GM06990 (cell line): ENCODE data around the gene C1orf198.

Experiments used
- DNase-seq: peaks from one replicate; pipeline ENCODE4 v3.0.0-alpha.2; 2011; ENCODE audit not compliant: insufficient read length; ENCODE audit errors: extremely low read depth
- H3K27me3 ChIP-seq: replicated peaks from 2 replicates; pipeline ENCODE4 v1.6.0; 2011; ENCODE audit warnings: low read length; ENCODE audit not compliant: control insufficient read depth, insufficient read depth
- H3K36me3 ChIP-seq: 2 replicates; pipeline ENCODE4 v1.5.1; 2011; ENCODE audit warnings: low read length; ENCODE audit not compliant: control insufficient read depth, insufficient read depth
- H3K4me3 ChIP-seq: replicated peaks from 2 replicates; pipeline ENCODE4 v1.5.1; 2011; ENCODE audit warnings: low read depth, mild to moderate bottlenecking, control low read depth, low read length
- TF ChIP-seq, protein P1 (sequence below): IDR thresholded peaks from 2 replicates; pipeline ENCODE4 v1.5.1; 2011; ENCODE audit warnings: low read length, control low read depth, mild to moderate bottlenecking, inconsistent platforms; ENCODE audit not compliant: insufficient read depth, poor library complexity, severe bottlenecking

C1orf198 gene

DNA sequence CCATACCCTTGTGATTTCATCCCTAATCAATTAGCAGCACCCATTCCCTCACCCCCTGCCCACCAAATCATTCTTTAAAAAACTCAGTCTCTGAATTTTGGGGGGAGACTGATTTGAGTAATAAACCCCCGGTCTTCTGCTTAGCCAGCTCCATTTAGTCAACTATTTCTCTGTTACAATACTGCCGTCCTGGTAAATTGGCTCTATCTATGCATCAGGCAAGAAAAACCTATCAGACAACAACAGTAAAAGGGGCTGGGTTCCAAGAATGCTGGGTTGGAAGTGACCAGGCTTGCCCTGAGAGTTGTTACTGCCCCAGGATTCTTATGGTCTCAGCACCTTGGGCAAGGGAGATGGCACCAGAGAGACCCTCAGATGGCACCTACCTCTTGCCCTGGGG lies 16.3 kb upstream of the C1orf198 start:
- no peak overlapping the region for H3K4me3 ChIP-seq
- no peak for DNase-seq
- TF ChIP-seq, protein P1, sequence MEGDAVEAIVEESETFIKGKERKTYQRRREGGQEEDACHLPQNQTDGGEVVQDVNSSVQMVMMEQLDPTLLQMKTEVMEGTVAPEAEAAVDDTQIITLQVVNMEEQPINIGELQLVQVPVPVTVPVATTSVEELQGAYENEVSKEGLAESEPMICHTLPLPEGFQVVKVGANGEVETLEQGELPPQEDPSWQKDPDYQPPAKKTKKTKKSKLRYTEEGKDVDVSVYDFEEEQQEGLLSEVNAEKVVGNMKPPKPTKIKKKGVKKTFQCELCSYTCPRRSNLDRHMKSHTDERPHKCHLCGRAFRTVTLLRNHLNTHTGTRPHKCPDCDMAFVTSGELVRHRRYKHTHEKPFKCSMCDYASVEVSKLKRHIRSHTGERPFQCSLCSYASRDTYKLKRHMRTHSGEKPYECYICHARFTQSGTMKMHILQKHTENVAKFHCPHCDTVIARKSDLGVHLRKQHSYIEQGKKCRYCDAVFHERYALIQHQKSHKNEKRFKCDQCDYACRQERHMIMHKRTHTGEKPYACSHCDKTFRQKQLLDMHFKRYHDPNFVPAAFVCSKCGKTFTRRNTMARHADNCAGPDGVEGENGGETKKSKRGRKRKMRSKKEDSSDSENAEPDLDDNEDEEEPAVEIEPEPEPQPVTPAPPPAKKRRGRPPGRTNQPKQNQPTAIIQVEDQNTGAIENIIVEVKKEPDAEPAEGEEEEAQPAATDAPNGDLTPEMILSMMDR: no peak
- H3K27me3 ChIP-seq: peaks cover 2% of the 10 kb centered on the region
- H3K36me3 ChIP-seq: no peaks in the 10 kb centered on the region

DNA sequence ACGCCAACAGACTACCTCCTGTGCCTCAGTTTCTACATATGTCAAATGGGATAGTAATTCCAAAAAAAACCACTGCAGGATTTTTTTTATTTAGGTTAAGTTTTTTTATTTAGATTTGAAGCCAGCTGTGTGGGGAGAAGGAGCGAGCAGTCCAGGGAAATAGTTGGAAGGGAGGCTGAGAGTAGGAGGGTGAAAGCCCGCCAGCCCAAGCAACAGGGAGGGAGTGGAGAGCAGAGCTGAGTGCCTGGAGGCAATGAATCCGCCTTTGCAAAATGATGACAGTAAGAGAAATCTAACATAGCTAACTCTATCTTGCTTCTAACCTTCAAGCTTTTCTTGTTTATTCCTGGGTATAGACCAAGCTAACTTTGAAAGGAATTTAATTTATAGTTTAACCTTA lies 15.6 kb upstream of the C1orf198 start:
- TF ChIP-seq, protein P1: no peak
- Histone ChIP-seq H3K36me3 (no peaks in the 10 kb centered on the region), H3K27me3 (peaks cover 2% of the 10 kb centered on the region), H3K4me3 (no peak overlapping the region)
- DNase-seq: no peak

DNA sequence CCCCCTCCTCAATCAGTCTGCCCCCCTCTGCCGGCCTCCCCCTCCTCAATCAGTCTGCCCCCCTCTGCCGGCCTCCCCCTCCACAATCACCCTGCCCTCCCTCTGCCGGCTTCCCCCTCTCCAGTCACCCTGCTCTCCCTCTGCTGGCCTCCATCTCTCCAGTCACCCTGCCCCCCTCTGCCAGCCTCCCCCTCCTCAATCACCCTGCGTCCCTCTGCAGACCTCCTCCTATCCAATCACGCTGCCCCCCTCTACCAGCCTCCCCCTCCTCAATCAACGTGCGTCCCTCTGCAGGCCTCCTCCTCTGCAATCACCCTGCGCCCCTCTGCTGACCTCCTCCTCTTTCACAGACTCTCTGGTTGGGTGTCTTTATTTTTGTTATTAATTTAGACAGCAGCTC lies 11.5 kb upstream of the C1orf198 start:
- TF ChIP-seq, protein P1: no peak
- no peak overlapping the region for H3K4me3 ChIP-seq
- no peaks in the 10 kb centered on the region for H3K36me3 ChIP-seq
- no peak for DNase-seq
- H3K27me3 ChIP-seq: peaks cover 2% of the 10 kb centered on the region

DNA sequence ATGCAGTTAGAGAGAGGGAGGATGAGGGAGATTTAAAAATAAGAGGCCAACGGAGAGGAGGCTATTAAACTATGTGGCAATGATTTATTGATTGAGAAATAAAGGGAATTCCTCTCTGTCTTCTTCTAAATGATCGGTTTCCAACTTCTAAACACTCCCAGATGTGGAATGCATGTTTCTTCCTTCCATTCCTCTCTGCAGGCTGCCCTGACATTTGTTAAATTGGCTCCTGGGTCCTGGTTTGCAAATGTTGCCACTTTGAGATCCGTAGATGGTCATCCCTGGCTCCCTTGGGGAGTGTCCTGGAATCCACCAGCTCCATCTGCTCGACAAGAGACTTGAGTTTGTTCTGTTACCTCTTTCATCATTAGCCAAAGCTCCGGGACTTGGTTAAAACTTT lies 10.3 kb upstream of the C1orf198 start:
- TF ChIP-seq, protein P1: no peak
- Histone ChIP-seq H3K27me3 (peaks cover 2% of the 10 kb centered on the region), H3K4me3 (no peak overlapping the region), H3K36me3 (no peaks in the 10 kb centered on the region)
- DNase-seq: no peak

DNA sequence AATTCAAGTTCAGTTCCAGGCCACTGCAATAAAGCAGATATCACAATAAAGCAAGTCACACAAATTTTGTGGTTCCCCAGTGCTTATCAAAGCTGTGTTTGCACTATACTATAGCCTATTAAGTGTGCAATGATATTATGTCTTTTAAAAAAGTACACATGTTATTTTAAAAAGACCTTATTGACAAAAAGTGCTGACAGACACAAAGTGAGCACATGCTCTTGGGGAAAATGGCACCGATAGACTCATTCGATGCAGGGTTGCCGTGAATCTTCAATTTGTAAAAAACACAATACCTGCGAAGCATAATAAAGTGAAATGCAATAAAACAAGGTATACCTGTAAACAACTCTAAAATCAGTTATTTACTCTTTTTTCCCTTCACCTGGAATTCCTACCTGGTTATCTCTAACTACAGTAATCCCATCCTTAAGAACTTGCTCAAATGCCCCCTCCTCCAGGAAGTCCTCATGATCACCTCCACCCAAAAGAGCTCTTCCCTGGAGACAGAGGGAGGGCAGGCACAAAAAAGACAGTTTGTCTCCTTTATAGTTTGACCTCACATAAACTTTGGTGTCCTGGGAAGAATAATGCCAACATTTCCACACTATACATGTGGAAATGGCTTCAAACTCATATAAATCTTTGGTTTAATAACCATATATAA lies 9.7 kb upstream of the C1orf198 start:
- Histone ChIP-seq H3K36me3 (no peaks in the 10 kb centered on the region), H3K27me3 (peaks cover 2% of the 10 kb centered on the region), H3K4me3 (no peak overlapping the region)
- no peak for DNase-seq
- TF ChIP-seq, protein P1: no peak
